Astrocyte of the hippocampus (primary cell): ENCODE results near the gene PKDCC.

Experiments
- DNase-seq: peaks from one replicate; pipeline ENCODE4 v3.0.0; 2011; ENCODE audit warnings: low read depth, low spot score

The PKDCC gene

GRCh38 chr2:42049221-42050009, 1.6 kb downstream of the PKDCC start:
- DNase-seq: no peak

GRCh38 chr2:42050010-42050702, 2.3 kb downstream of the PKDCC start:
- no peak for DNase-seq

- DNase-seq: no peak
These were observed 3.1 kb downstream of the PKDCC start for GRCh38 chr2:42050703-42051542.

GRCh38 chr2:42051543-42052235, 3.9 kb downstream of the PKDCC start:
- no peak for DNase-seq

- no peak for DNase-seq
These were observed 5.1 kb downstream of the PKDCC start for GRCh38 chr2:42052702-42053481.

GRCh38 chr2:42053482-42053790, 5.6 kb downstream of the PKDCC start:
- no peak for DNase-seq

- no peak for DNase-seq
These were observed 6.2 kb downstream of the PKDCC start for GRCh38 chr2:42053791-42054701.

GRCh38 chr2:42054714-42055430, 7.1 kb downstream of the PKDCC start:
- DNase-seq: no peak

- no peak for DNase-seq
These were observed 8.0 kb downstream of the PKDCC start for GRCh38 chr2:42055573-42056514.

- DNase-seq: no peak
These were observed 9.5 kb downstream of the PKDCC start for GRCh38 chr2:42057159-42057901.

GRCh38 chr2:42057902-42058450, 10.2 kb downstream of the PKDCC start:
- DNase-seq: no peak

GRCh38 chr2:42059261-42059898, 11.6 kb downstream of the PKDCC start:
- no peak for DNase-seq

- no peak for DNase-seq
These were observed 12.2 kb downstream of the PKDCC start for GRCh38 chr2:42060028-42060427.

- DNase-seq: no peak
These were observed 13.1 kb downstream of the PKDCC start for GRCh38 chr2:42060718-42061619.

GRCh38 chr2:42061839-42062238, 14.0 kb downstream of the PKDCC start:
- no peak for DNase-seq
